ENCODE results near the gene RUNX1. TPM values are rescaled to one million over a fixed set of nuclear protein-coding genes. Genes with fewer than 3 reads are reported as not detected.

RUNX1 gene
- total and polyA plus RNA-seq, 2 of the 13 experiments (the other 11 are each of a cell fraction or from before 2014, with no cell fraction given) = 5.4 to 6.4 TPM

GRCh38 chr21:34817821-34818661 lies 231.1 kb downstream of the RUNX1 start (continued):
- peak; percentile 45; the same call in 1 of the 2 replicates for TF ChIP-seq ZNF614 (CRISPR knock-in tag; IDR thresholded peaks at IDR 0.05; ENCODE audit: borderline replicate concordance)
- no peak for TF ChIP-seq ZNF674 (CRISPR knock-in tag; IDR thresholded peaks at IDR 0.05; ENCODE audit: low read depth)
- TF ChIP-seq PATZ1 (CRISPR knock-in tag; IDR thresholded peaks at IDR 0.05) = peak; percentile 97
- TF ChIP-seq ZNF335 (CRISPR knock-in tag; IDR thresholded peaks at IDR 0.05) = no peak
- TF ChIP-seq ZFP36L1 (CRISPR knock-in tag; IDR thresholded peaks at IDR 0.05) = no peak
- TF ChIP-seq ZNF317 (CRISPR knock-in tag; IDR thresholded peaks at IDR 0.05) = 0 out of 2 replicates have a peak, but pooled peaks have one; percentile 39
- no peak for TF ChIP-seq KMT2B (CRISPR knock-in tag; IDR thresholded peaks at IDR 0.05)
- TF ChIP-seq CBX5 (CRISPR knock-in tag; IDR thresholded peaks at IDR 0.05; ENCODE audit: borderline replicate concordance) = peak; percentile 31; the same call in 1 of the 2 replicates
- TF ChIP-seq REL (CRISPR knock-in tag; conservative IDR thresholded peaks at IDR 0.05) = no peak
- TF ChIP-seq SOX13 (IDR thresholded peaks at IDR 0.05) = no peak
- TF ChIP-seq SOX13 (CRISPR knock-in tag; conservative IDR thresholded peaks at IDR 0.05 in 1 of 2, IDR thresholded peaks at IDR 0.05 in 1 of 2) = peak in 1 of 2 experiments; percentile 50; a peak in 1 of 4 replicates
- TF ChIP-seq FLYWCH1 (CRISPR knock-in tag; IDR thresholded peaks at IDR 0.05) = no peak
- no peak for TF ChIP-seq ZFP36L2 (CRISPR knock-in tag; IDR thresholded peaks at IDR 0.05)
- peak in 1 of 2 experiments; percentile 54; a peak in 1 of 4 replicates for TF ChIP-seq EP300 (IDR thresholded peaks at IDR 0.05; ENCODE audit: low read depth in 2 of 2, low read length in 2 of 2)
- peak; percentile 57; the same call in 1 of the 2 replicates for TF ChIP-seq EP300 (CRISPR knock-in tag; IDR thresholded peaks at IDR 0.05; ENCODE audit: borderline replicate concordance)
- no peak for TF ChIP-seq ADNP (CRISPR knock-in tag; IDR thresholded peaks at IDR 0.05)
- TF ChIP-seq NCOA2 (CRISPR knock-in tag; IDR thresholded peaks at IDR 0.05) = peak; percentile 71
- peak; percentile 79 for TF ChIP-seq HNF4G (IDR thresholded peaks at IDR 0.05; ENCODE audit: borderline replicate concordance, low read depth, low read length)
- peak; percentile 89; the same call in 1 of the 2 replicates for TF ChIP-seq HNF4G (CRISPR knock-in tag; IDR thresholded peaks at IDR 0.05; ENCODE audit: borderline replicate concordance, low read depth)
- TF ChIP-seq HMG20A (CRISPR knock-in tag; IDR thresholded peaks at IDR 0.05; ENCODE audit: borderline replicate concordance) = peak; percentile 69; the same call in 1 of the 2 replicates
- peak; percentile 36; the same call in 1 of the 2 replicates for TF ChIP-seq DPF2 (CRISPR knock-in tag; IDR thresholded peaks at IDR 0.05; ENCODE audit: borderline replicate concordance, low read depth)
- 0 out of 2 replicates have a peak, but pooled peaks have one; percentile 33 for TF ChIP-seq ZNF232 (CRISPR knock-in tag; IDR thresholded peaks at IDR 0.05; ENCODE audit: borderline replicate concordance)
- TF ChIP-seq KDM1A (CRISPR knock-in tag; IDR thresholded peaks at IDR 0.05) = no peak
- peak; percentile 81 for TF ChIP-seq ZNF331 (CRISPR knock-in tag; IDR thresholded peaks at IDR 0.05)
- 0 out of 2 replicates have a peak, but pooled peaks have one; percentile 68 for TF ChIP-seq SMYD3 (CRISPR knock-in tag; IDR thresholded peaks at IDR 0.05)
- peak; percentile 53; the same call in 1 of the 2 replicates for TF ChIP-seq TFAP4 (IDR thresholded peaks at IDR 0.05; ENCODE audit: borderline replicate concordance, low read depth)
- peak; percentile 52 for TF ChIP-seq SMAD3 (CRISPR knock-in tag; IDR thresholded peaks at IDR 0.05)

All from HepG2 (cell line).